ENCODE measurements around the gene TNFRSF1B.

TNFRSF1B gene

GRCh38 chr1:12166834-12167492, at the start of gene TNFRSF1B:
Gene TNFRSF1B (plus strand): TSS chr1:12166991. CDS start chr1:12167092, 101 bp downstream.
- no peak for DNase-seq

DNA sequence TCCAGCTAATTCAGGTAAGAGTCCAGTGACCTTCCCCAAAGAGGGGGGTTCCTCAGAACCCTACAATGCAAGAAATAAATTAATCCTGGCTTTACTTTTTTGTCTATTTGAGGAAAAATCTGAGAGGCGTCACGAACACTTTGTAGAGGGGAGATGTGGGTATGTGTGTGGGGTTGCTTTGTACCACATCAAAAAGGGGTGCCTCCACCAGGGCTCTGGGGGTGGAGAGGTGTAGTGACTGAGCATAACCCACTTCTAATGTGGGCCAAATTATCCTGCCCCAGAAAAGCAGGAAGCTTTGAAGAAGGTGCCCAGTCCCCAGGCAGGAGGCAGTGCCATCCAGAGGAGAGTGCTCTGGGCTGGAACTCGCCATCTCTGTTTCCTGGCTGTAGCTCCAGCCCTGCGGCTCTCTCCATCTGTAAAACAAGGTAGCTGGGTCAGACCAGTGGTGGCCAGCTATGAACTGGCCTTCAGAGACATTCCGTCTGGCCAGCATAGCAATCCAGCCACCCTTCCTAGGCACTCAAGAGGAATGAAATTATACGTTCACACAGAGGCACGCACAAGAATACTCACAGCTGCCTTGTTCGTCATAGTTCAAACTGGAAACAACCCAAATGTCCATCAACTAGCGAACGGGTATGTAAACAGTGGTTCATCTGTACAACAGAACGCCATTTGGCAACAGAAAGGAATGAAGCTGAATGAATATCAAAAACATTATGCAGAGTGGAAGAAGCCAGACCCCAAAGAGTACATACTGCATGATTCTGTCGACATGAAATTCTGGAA, 45.4 kb upstream of the TNFRSF1B start:
- no peak for DNase-seq

- no peak for DNase-seq
These were observed 43.6 kb upstream of the TNFRSF1B start for GRCh38 chr1:12123172-12123571.

DNA sequence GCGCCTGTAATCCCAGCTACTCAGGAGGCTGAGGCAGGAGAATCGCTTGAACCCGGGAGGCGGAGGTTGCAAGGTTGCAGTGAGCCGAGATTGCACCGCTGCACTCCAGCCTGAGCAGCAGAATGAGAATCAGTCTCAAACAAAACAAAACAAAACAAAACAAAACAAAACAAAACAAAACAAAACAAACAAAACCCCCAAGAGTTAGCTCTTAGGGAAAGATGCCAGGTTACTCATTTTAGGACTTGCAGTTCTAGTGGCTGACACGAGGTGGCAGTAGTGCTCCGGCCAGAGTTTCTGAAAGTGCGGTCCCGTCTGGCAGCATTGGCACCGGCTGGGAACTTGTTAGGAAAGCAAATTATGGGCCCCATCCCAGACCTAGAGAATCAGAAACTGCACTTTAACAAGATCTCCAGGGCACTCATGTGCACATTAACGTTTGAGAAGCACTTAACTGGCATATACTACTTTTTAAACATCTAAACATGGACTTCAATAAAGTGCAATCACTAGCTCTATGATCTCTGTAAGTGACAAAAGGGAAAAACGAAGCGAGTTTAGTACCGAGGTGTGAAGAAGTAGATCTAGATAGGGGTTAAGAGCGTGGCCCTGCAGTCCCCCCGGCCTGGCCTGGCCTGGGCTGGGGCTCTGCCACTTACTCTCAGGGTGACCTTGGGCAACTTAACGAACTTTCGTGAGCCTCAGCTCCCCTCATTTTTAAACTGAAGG, 41.9 kb upstream of the TNFRSF1B start:
- peak; percentile 2 for DNase-seq

- DNase-seq, result no peak
These were observed 41.1 kb upstream of the TNFRSF1B start for GRCh38 chr1:12125422-12126355.

- DNase-seq, result no peak
These were observed 40.0 kb upstream of the TNFRSF1B start for GRCh38 chr1:12126781-12127180.

DNA sequence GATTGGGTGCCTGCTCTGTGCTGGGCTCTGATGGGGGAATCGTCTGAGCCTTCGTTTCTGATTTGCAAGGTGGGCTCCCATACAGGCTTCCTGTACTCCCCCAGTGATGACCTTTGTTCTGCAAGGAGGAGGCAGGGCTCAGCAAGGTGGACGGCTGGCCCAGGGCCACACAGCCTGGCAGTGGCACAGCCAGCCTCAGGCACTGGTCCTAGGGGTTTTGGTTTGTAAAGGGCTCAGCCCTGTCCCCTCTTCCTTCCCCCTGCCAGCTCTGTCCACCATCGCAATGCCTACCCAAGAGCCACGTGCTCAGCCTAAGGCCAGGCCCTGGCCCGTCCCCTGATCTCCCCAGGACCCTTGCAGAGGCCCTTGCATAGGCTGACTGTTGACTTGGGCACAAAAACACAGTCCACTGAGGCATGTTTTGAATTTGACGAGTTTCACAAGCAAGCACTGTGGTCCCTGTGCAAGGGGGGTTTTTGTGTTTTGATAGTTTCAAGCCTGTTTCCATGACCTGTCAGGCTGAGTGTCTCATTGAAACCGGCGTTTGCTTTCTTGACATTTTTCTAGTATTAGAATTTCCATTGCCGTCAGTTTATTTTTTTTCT, 39.5 kb upstream of the TNFRSF1B start:
- DNase-seq, result no peak

DNA sequence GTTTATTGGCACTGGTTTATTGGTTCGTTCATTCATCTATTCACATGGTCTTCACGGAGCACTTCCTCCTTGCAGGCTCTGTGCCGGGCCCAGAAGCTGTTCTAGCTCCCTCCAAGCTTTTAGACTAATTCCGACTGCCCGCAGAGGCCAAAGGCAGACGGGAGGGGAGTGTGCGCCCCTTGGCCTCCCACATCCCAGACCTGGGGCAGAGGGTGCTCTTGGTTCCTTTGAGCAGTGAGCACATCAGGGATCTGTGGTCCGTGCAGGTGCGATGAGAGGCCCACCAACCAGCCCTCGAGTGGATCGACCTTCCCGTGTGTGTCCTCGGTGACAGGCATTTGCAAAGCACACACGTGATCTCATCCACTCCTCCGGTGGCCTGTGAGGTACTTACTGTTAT, 38.7 kb upstream of the TNFRSF1B start:
- no peak for DNase-seq

DNA sequence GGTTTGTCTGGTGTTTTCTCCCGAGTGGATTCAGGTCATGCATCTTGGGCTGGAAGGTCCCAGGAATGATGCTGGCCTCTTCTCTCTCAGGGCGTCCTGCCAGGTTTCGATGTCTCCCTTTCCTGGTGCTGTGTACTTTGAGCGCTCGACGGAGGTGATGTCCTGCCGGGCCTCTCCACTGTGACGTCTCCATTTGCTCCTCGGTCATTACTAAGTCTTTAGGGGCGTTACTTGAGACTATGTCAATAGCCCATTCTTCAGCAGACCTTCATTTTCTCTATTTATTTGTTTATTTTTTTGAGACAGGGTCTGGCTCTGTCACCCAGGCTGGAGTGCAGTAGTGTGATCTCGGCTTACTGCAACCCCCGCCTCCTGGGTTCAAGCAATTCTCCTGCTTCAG, 37.2 kb upstream of the TNFRSF1B start:
- no peak for DNase-seq

DNA sequence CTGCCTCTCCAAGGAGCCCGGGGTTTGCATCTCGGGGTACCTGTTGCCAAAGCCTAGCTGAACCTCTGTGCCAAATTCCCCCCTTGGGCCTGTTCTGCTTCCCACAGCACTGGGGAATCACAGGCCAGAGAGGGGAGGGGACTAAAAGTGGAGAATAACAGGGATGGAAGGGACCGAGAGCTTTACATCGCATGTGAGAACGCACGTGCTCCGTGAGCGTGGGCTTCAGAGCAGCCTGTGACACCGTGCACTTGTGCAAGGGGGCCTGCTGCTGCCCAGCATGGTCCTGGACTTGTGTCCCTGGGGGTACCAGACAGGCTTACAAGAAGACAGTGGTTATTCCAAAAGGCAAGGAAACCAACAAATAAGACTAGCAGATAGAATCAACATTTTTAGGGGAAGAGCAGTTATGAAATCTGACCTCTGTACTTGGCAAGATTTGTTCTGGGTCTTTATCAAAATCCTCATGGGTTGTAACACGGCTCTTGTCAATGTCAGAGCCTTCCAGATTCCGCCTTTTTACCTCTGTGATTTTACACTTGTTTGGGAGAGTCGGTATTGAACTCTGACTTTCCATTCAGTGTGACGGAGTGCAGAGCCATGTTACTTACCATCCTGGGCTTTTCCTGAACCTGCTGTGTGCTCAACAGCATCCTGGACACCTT, 36.2 kb upstream of the TNFRSF1B start:
- DNase-seq, result no peak

- no peak for DNase-seq
These were observed 34.7 kb upstream of the TNFRSF1B start for GRCh38 chr1:12132078-12132477.

GRCh38 chr1:12134716-12135115, 32.1 kb upstream of the TNFRSF1B start:
- DNase-seq, result no peak

DNA sequence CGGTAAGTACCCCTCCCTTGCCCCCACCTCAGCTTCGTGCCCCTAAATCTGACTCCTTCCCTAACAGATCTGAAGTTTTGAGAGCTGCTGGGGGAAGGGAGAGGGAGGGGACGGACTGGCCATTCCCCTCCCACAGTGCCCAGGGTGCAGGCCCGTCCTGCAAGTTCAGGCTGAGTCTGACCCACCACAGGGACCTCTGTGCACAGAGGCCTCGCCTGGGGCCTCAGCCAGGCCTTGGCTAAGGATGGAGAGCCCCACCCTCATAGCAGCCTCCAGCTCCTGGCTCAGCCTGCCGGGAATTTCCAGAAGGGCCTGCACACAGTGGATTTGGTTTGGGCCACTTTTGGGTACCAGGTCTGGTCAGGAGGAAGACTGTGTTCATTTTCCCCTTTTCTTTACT, 31.2 kb upstream of the TNFRSF1B start:
- no peak for DNase-seq

DNA sequence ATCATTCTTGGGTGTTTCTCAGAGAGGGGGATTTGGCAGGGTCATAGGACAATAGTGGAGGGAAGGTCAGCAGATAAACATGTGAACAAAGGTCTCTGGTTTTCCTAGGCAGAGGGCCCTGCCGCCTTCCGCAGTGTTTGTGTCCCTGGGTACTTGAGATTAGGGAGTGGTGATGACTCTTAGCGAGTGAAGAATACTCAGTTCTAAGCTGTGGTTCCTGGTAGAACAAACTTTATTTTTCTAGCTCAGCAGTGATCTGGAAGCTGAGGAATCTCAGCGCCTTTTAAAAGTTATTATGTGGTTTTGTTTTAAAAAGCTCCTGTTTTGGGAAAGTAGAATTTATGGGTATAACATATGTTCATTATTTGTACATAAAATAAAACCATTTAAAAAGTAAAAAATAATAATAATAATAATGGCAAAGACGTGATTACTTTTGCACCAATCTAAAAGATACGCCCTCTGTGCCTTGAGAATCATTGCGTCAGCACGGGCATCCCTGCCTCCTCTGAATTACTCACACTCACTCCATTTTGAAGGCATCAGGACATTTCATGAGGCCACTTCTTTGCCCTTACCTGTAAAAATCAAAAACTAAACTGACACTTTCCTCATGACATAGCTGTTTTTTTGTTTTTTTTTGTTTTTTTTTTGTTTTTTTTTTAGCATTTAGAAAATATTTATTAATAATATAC, 29.7 kb upstream of the TNFRSF1B start:
- DNase-seq, result no peak

DNA sequence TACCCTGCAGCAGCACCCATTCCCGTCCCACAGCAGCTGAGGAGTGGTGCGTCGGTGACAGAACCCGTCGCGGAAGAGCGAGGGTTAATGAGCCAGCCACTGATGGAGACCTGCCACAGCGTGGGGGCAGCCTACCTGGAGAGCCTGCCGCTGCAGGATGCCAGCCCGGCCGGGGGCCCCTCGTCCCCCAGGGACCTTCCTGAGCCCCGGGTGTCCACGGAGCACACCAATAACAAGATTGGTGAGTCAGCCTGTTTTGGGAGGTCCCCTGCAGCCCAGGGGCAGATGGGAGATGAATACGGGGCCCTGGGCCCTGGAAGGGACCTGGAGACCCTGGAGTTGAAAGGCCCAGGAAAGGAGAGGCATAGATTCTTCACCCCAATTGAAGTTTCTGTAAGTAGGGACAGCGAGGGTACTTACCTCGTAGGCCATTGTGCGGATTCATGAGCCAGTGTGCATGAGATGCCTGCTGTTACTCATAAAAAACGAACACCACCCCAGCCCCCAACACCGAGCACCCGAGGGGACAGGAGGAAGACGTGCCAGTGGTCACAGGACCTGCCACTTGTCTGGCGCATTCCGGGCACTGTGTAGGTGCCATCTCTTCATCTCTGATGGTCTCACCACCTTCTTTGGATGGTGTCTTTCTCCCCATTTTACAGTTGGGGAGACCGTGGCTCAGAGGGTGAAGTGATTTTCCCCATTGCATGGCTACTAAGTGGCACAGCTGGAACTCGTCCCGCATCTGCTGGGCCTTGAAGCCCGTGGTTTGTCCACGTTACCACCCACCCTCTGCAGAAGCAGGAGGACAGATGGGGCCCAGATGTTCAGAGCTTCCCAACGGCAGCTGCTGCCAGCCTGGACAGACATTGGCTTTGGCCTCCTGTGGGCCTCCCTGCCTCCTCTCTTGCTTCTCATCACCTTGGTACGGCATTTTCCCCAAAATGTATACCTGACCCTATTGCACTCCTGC, 28.3 kb upstream of the TNFRSF1B start:
- DNase-seq, result no peak

- no peak for DNase-seq
These were observed 26.8 kb upstream of the TNFRSF1B start for GRCh38 chr1:12140016-12140415.

DNA sequence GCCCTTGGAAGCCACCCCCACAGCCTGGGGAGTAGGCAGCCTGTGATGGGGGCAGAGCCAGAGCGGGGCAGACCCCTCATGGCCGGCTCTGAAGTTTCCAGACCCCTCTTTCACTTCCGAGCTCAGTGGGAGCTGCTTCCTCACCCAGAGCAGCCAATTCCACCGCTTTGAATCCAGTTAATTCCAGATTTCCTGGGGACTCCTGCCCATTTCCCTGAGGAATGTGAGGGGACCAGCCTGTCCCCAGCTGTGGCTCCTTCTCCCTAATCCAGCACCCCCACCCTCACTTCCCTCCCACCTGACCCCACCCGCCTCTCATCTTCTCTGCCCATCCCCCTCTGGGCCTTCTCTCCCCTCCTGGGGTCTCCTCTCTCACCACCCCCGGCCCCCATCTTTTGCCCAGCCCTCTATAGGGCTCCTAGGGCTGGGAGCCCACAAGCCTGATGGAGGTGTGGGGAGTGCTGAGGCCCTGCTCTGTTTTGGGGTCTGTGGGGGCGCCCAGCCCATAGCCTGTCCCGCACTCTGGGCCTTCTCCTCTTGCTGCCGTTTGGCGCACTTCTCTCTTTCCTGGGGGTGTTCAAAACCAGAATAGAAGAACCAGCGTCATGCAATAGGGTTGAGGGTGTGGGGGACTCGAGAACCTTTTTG, 26.2 kb upstream of the TNFRSF1B start:
- DNase-seq, result no peak

- DNase-seq, result no peak
These were observed 25.5 kb upstream of the TNFRSF1B start for GRCh38 chr1:12141163-12141850.
